IMR-90 (cell line): ENCODE results near the gene CLDN9. TPM values are rescaled to one million over a fixed set of nuclear protein-coding genes. Genes with fewer than 3 reads are reported as not detected.

ENCODE experiments used
- ATAC-seq: fragments of 200-7000 bp; cut with Tn5 transposase; 2 replicates; pipeline ENCODE4 v1.9.1; 2020; ENCODE audit warnings: low read depth, mild to moderate bottlenecking, moderate library complexity
- BruUV-seq: library from RNA; stranded (reverse); fragments of 400-500 nt; replicated peaks from 2 replicates; lab custom pipeline; 2021; lab: Mats Ljungman, UMichigan
- CTCF ChIA-PET: fragments of 300-600 bp; formaldehyde crosslinking; extraction: SDS; loops from one replicate; lab custom pipeline; 2021; ENCODE audit warnings: antibody characterized with exemption; lab: Yijun Ruan, JAX
- POLR2A ChIA-PET: fragments of 300-600 bp; sonication (Branson Sonifier 250); formaldehyde crosslinking; loops from one replicate; lab custom pipeline; 2022; ENCODE audit warnings: antibody characterized with exemption; ENCODE audit not compliant: unreplicated experiment; lab: Charles Lee
- DNase-seq: peaks from one replicate; pipeline ENCODE4 v3.0.0; 2013
- H2AFZ ChIP-seq: replicated peaks from 2 replicates; pipeline ENCODE3; 2013; ENCODE audit warnings: low read length, mild to moderate bottlenecking; ENCODE audit not compliant: poor library complexity
- H2AK5ac ChIP-seq: 2 replicates; pipeline ENCODE4 v1.6.1; 2013; ENCODE audit warnings: low read depth, low read length, inconsistent platforms
- H2AK9ac ChIP-seq: replicated peaks from 2 replicates; pipeline ENCODE3; 2013; ENCODE audit warnings: mild to moderate bottlenecking, low read depth, low read length, moderate library complexity; ENCODE audit not compliant: poor library complexity
- H2BK120ac ChIP-seq: 2 replicates; pipeline ENCODE4 v1.6.1; 2013; ENCODE audit warnings: low read depth, low read length, inconsistent platforms
- H2BK15ac ChIP-seq: 3 replicates; pipeline ENCODE4 v1.6.1; 2013; ENCODE audit warnings: low read depth, low read length, inconsistent platforms
- H2BK20ac ChIP-seq: 2 replicates; pipeline ENCODE4 v1.6.1; 2013; ENCODE audit warnings: low read depth, mild to moderate bottlenecking, inconsistent platforms, low read length, moderate library complexity
- H2BK5ac ChIP-seq: 2 replicates; pipeline ENCODE4 v1.6.1; 2013; ENCODE audit warnings: mild to moderate bottlenecking, low read depth, low read length, inconsistent platforms; ENCODE audit not compliant: poor library complexity, severe bottlenecking
- H3K14ac ChIP-seq: replicated peaks from 2 replicates; pipeline ENCODE4 v1.6.1; 2013; ENCODE audit warnings: low read depth, low read length, inconsistent platforms
- H3K18ac ChIP-seq: 2 replicates; pipeline ENCODE4 v1.6.1; 2013; ENCODE audit warnings: low read depth, low read length, control low read depth
- H3K23ac ChIP-seq: 2 replicates; pipeline ENCODE4 v1.6.1; 2013; ENCODE audit warnings: low read depth, low read length, inconsistent platforms
- H3K27ac ChIP-seq: 2 replicates; pipeline ENCODE4 v1.5.1; 2013; ENCODE audit warnings: mild to moderate bottlenecking, control low read depth, low read length; ENCODE audit not compliant: insufficient read depth
- H3K27me3 ChIP-seq: 2 replicates; pipeline ENCODE4 v1.6.1; 2013; ENCODE audit warnings: low read length; ENCODE audit not compliant: control insufficient read depth, insufficient read depth
- H3K36me3 ChIP-seq: 2 replicates; pipeline ENCODE4 v1.6.1; 2013; ENCODE audit warnings: low read length, mixed read lengths; ENCODE audit not compliant: control insufficient read depth, insufficient read depth
- H3K4ac ChIP-seq: 2 replicates; pipeline ENCODE4 v1.6.1; 2013; ENCODE audit warnings: low read depth, low read length, inconsistent platforms
- H3K4me1 ChIP-seq: 2 replicates; pipeline ENCODE4 v1.6.1; 2013; ENCODE audit warnings: low read length, mixed read lengths; ENCODE audit not compliant: control insufficient read depth, insufficient read depth
- H3K4me2 ChIP-seq: 2 replicates; pipeline ENCODE4 v1.6.1; 2013; ENCODE audit warnings: low read depth, mild to moderate bottlenecking, control low read depth, low read length, moderate library complexity
- H3K4me3 ChIP-seq: 2 replicates; pipeline ENCODE4 v1.5.1; 2013; ENCODE audit warnings: low read depth, mild to moderate bottlenecking, control low read depth, low read length, moderate library complexity; ENCODE audit not compliant: insufficient read depth
- H3K56ac ChIP-seq: 2 replicates; pipeline ENCODE4 v1.6.1; 2013; ENCODE audit warnings: low read length, inconsistent platforms; ENCODE audit not compliant: insufficient read depth; ENCODE audit errors: extremely low read depth
- H3K79me1 ChIP-seq, 2 experiments: 2 replicates each; pipeline ENCODE4 v1.6.1; 2013; ENCODE audit warnings: low read length in 2 of 2, inconsistent platforms in 1 of 2, low read depth in 1 of 2
- H3K9ac ChIP-seq: 2 replicates; pipeline ENCODE4 v1.6.1; 2013; ENCODE audit warnings: low read depth, low read length, control low read depth
- H3K9me1 ChIP-seq: 2 replicates; pipeline ENCODE4 v1.6.1; 2013; ENCODE audit warnings: low read length, inconsistent platforms; ENCODE audit not compliant: insufficient read depth
- H3K9me3 ChIP-seq: 2 replicates; pipeline ENCODE4 v1.6.1; 2013; ENCODE audit warnings: low read length; ENCODE audit not compliant: control insufficient read depth, insufficient read depth
- H4K20me1 ChIP-seq: 2 replicates; pipeline ENCODE4 v1.6.1; 2013; ENCODE audit warnings: low read length, inconsistent platforms; ENCODE audit not compliant: insufficient read depth
- H4K5ac ChIP-seq: 2 replicates; pipeline ENCODE4 v1.6.1; 2013; ENCODE audit warnings: mild to moderate bottlenecking, low read depth, low read length, control low read depth
- H4K8ac ChIP-seq, 2 experiments: 2 replicates each; pipeline ENCODE4 v1.6.1; 2013; ENCODE audit warnings: low read depth in 2 of 2, low read length in 2 of 2, control low read depth in 1 of 2, inconsistent platforms in 1 of 2
- H4K91ac ChIP-seq: 2 replicates; pipeline ENCODE4 v1.6.1; 2013; ENCODE audit warnings: low read depth, low read length, inconsistent platforms; ENCODE audit not compliant: insufficient read depth
- CEBPB ChIP-seq: IDR thresholded peaks from 2 replicates; pipeline ENCODE4 v1.6.1; 2012; ENCODE audit warnings: low read depth, low read length, improper control_type of control experiment
- CHD1 ChIP-seq: IDR thresholded peaks from 2 replicates; pipeline ENCODE4 v1.6.1; 2012; ENCODE audit warnings: low read depth, low read length, improper control_type of control experiment
- FOS ChIP-seq: fragments of 150-350 bp; IDR thresholded peaks from 2 replicates; pipeline ENCODE4 v1.6.1; 2016; ENCODE audit warnings: low read depth, low read length
- MAFK ChIP-seq: IDR thresholded peaks from 2 replicates; pipeline ENCODE4 v1.6.1; 2012; ENCODE audit warnings: low read depth, low read length, improper control_type of control experiment
- MXI1 ChIP-seq: IDR thresholded peaks from 2 replicates; pipeline ENCODE4 v1.6.1; 2012; ENCODE audit warnings: low read depth, mild to moderate bottlenecking, low read length, moderate library complexity, borderline replicate concordance
- POLR2A ChIP-seq: IDR thresholded peaks from 2 replicates; pipeline ENCODE4 v1.6.1; 2012; ENCODE audit warnings: mild to moderate bottlenecking, low read depth, low read length
- RCOR1 ChIP-seq: IDR thresholded peaks from 2 replicates; pipeline ENCODE4 v1.6.1; 2012; ENCODE audit warnings: mild to moderate bottlenecking, low read length, improper control_type of control experiment; ENCODE audit not compliant: insufficient replicate concordance
- USF2 ChIP-seq: fragments of 150-350 bp; IDR thresholded peaks from 2 replicates; pipeline ENCODE4 v1.6.1; 2017; ENCODE audit warnings: mild to moderate bottlenecking, antibody characterized with exemption, low read length, low read depth
- WGBS, 2 experiments: methylation state at CpG; one replicate each; pipeline versions ENCODE4 v1.1.5 to v1.1.7; 2013; ENCODE audit warnings: missing lambda C conversion rate in 2 of 2; ENCODE audit not compliant: insufficient read length in 1 of 2; ENCODE audit errors: extremely low coverage in 2 of 2; 5-methylcytosine and 5-hydroxymethylcytosine counted together
- dilution Hi-C: fragments of 300-500 bp; cut with HindIII; formaldehyde crosslinking; loops from one replicate; pipeline ENCODE4 v1.14.3; 2018; ENCODE audit warnings: low sequenced_read_pairs; ENCODE audit not compliant: unreplicated experiment
- in situ Hi-C: fragments of 300-500 bp; cut with MboI; formaldehyde crosslinking; loops from 3 replicates; pipeline ENCODE4 v1.14.3; 2019; ENCODE audit warnings: low sequenced_read_pairs, inconsistent platforms, mixed read lengths
- intact Hi-C: fragments of 100-400 bp; cut with micrococcal nuclease; formaldehyde crosslinking; loops from 2 replicates; pipeline ENCODE4 v1.10.0; 2022
- polyA plus RNA-seq, 3 experiments: library from polyadenylated mRNA; depleted of rRNA; stranded (reverse); fragments of >200 nt; gene quantifications; 2 replicates each; pipeline ENCODE4 v1.2.3, GENCODE V29; 2012; ENCODE audit warnings: low replicate concordance in 1 of 3
- total RNA-seq: library from RNA; depleted of rRNA; stranded (reverse); fragments of >200 nt; gene quantifications from 2 replicates; pipeline ENCODE4 v1.2.3, GENCODE V29; 2012

Gene CLDN9
- total and polyA plus RNA-seq, 2 of the 4 experiments (the other 2 are of a cell fraction) = 0.05 TPM; not detected in 1

GRCh38 chr16:2964475-2965336 is 48.0 kb upstream of the CLDN9 start:
- H3K4me1 ChIP-seq = peaks cover 5% of the 10 kb centered on the region; the same call in 1 of the 2 replicates
- ChIA-PET POLR2A (interaction anchor here (0.6 kb wide), 1 partner anchor 16 kb away, joined by 6 read pairs; the partner anchor contains the start of gene PKMYT1), CTCF (no interaction called here)
- H3K9me3 ChIP-seq = no peaks in the 10 kb centered on the region; the same call in 1 of the 2 replicates
- dilution Hi-C loops (no loop called here), intact Hi-C loops (no loop called here), in situ Hi-C loops (no loop called here)
- 0% methylated on average over 30 of the region's 68 CpGs; no CpG with 5 or more reads in 1 of the 2 experiments for WGBS, 2 experiments
- no peak overlapping the region for H2AK9ac ChIP-seq
- BruUV-seq = no TSS peak
- no peak overlapping the region for H3K4ac ChIP-seq
- H3K4me3 ChIP-seq = no peak overlapping the region
- no peak for TF ChIP-seq POLR2A
- no peak for TF ChIP-seq MXI1
- no peak for TF ChIP-seq MAFK
- TF ChIP-seq CHD1 = no peak
- TF ChIP-seq FOS = no peak
- TF ChIP-seq USF2 = no peak
- no peak for TF ChIP-seq RCOR1
- TF ChIP-seq CEBPB = no peak
- H3K56ac ChIP-seq = no peak overlapping the region
- no peak overlapping the region for H3K14ac ChIP-seq
- peaks cover 0 to 7% of the 10 kb centered on the region in 2 experiments; a peak in 1 of 4 replicates for H3K79me1 ChIP-seq
- H4K8ac ChIP-seq = no peak overlapping the region
- H2BK15ac ChIP-seq = no peak overlapping the region
- H3K36me3 ChIP-seq = no peaks in the 10 kb centered on the region
- H2BK20ac ChIP-seq = no peak overlapping the region
- H3K27me3 ChIP-seq = peaks cover 55% of the 10 kb centered on the region
- H3K9me1 ChIP-seq = peaks cover 10% of the 10 kb centered on the region; the same call in 1 of the 2 replicates
- no peak overlapping the region for H4K91ac ChIP-seq
- H4K5ac ChIP-seq = no peak overlapping the region
- no peak overlapping the region for H3K23ac ChIP-seq
- no peak overlapping the region for H3K18ac ChIP-seq
- H2BK5ac ChIP-seq = no peak overlapping the region
- ATAC-seq = no peak
- peaks cover 22% of the 10 kb centered on the region; the same call in 1 of the 2 replicates for H4K20me1 ChIP-seq
- H3K27ac ChIP-seq = no peak overlapping the region
- H3K9ac ChIP-seq = no peak overlapping the region
- H2BK120ac ChIP-seq = no peak overlapping the region
- H3K4me2 ChIP-seq = no peak overlapping the region
- no peak overlapping the region for H2AK5ac ChIP-seq
- peak overlapping the region; percentile 49 for H2AFZ ChIP-seq
- no peak for DNase-seq
